HG02571 (cell line): Measurements from ENCODE around the gene RNASE13.

ENCODE experiments used
- ATAC-seq: cut with Tn5 transposase; IDR thresholded peaks from one replicate; pipeline ENCODE4 v1.9.1; 2021; ENCODE audit warnings: mild to moderate bottlenecking, moderate library complexity; ENCODE audit not compliant: unreplicated experiment

Gene RNASE13

DNA sequence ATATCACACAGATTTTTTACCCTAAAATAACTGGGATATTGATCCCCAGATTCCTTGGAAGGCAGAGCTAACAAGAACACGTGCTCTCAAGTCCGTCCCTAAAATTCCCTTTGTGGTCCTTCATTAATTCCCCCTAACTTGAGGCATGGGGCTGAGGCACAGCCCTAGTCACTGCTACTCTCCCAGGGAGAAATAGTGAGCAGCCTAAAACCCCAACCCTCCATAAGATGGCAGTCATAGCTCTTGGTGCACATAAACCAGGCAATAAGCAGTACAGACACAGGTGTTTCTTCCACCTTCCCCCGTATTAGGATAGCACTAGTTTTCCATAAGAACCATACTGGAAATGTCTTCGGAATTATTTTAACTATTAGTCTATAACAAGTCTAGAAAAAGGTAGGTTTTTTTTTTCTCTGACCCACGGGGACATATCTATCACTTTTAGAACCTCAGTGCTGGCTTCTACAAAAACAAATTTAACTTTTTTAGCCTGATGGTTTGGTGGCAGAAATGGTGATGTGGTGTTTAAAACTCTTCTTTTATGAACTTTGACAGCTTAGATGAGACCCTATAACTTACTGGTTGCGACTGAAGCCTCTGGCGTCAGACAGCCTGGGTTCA lies 32.4 kb upstream of the RNASE13 start:
- ATAC-seq, result no peak

DNA sequence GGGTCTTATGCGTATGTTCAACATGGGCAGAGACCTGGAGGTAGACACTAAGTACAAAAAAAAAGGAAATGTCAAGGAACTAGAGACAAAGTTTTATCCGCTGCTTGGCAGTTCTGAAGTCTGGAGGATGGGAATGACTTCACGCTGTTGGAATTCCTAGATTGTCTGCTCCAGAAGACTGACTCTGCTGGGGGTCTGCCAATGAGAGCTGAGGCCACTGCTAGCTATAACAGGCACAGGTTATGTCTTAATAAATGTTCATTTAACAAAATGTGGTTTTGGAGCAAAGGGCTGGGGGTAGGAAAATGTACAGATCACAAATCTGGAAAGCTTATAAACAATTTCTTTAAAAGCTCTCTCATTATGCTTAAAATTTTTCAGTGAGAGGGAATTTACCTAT lies 28.9 kb upstream of the RNASE13 start:
- ATAC-seq, result no peak

DNA sequence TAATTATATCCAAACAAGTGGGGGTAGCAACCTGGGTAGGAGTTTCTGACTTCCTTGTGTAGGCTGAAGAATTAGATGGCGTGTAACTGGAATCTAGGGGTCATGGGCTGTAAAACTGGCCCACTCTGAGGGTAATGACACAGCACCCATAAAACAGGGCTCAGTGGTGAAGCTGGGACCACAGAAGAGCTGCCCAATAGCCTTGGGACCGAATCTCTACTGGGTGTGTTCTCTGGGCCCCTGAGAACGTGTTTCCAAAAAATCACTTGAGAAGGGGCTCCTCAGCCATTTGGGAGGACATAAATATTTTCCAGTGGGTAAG lies 26.7 kb upstream of the RNASE13 start:
- no peak for ATAC-seq

DNA sequence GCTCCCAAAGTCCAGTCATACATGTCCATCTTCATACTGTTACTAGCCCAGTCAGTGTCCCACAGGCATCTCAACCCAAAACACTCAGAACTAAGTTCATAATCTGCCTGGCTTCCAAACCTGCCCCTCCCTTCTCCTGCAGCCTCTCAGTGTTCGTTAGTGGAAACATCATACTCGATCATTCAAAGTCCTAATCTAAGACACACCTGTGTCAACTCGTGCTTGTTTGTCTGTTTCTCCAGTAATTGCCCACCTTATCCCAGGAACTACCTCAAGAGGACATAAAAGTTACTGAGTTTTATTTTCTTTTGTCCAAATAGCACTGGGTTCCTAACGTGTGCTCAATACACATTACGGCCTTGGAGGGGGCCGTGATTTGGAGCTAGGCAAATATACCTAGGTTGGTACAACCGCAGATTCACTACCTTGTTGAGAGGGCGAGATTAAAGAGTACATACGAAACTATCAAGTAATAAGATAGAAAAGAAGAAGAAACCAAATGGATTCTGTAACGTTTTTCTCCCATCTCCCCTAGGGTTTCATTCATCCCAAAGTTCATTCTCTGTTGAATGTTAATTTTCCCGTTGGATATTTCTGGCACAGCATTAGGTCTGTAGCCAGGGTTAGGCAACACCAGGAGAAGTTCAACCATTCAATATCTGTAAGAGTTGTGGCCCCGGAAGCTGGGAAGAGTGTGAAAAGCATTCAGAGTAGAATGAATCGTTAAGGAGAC lies 26.2 kb upstream of the RNASE13 start:
- no peak for ATAC-seq

DNA sequence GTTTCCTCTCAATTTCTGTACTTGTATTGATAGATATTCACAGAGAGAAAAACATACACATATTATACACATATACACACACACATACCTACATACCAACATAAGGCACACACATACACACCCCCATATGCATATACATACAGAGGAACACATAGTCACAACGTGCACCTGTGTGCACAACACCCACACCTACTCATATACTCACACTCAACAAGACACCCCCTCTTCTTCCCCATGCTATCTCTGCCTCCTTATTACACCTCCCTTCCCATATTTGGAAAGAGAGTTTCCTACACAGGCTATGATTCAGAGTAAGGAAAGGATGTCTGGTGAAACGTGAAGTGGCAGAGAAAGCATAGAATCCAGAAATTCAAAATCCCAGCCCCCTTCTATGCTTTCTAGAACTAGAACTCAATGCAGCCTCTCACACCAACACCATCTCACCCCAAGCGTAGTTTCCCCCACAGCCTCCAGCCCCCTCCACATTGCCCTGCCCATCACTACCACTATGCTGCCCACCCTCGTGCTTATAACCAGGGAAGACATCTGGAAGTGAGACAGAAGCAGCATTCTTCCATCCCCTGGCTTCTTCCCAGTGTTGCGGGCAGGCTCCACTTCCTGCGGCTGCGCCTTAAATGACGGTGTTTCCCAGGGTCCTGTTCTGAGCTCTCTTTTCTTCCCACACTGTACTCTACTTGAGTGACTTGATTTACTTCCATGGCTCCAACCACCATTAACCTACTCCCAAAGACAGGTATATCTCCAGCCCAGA lies 25.4 kb upstream of the RNASE13 start:
- ATAC-seq, result no peak

DNA sequence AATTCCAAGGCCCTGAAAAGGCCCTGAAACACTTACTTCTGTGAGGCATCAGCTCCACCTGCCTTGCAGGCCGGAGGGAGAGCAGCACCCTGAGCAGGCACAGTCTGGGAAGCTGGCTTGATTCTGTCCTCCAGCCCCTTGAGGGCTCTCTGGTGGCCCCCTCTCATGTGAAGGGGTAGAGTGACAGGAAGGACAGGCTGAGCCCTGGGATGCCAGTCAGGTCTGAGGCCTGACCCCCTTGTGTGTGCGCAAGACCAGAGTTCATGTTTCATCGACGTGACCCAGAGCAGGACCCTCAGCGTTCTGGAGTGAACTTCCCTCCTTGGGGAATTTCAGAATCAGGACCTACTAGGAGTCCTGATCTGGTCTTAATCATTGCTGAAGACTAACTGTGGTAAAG lies 24.3 kb upstream of the RNASE13 start:
- ATAC-seq, result no peak

DNA sequence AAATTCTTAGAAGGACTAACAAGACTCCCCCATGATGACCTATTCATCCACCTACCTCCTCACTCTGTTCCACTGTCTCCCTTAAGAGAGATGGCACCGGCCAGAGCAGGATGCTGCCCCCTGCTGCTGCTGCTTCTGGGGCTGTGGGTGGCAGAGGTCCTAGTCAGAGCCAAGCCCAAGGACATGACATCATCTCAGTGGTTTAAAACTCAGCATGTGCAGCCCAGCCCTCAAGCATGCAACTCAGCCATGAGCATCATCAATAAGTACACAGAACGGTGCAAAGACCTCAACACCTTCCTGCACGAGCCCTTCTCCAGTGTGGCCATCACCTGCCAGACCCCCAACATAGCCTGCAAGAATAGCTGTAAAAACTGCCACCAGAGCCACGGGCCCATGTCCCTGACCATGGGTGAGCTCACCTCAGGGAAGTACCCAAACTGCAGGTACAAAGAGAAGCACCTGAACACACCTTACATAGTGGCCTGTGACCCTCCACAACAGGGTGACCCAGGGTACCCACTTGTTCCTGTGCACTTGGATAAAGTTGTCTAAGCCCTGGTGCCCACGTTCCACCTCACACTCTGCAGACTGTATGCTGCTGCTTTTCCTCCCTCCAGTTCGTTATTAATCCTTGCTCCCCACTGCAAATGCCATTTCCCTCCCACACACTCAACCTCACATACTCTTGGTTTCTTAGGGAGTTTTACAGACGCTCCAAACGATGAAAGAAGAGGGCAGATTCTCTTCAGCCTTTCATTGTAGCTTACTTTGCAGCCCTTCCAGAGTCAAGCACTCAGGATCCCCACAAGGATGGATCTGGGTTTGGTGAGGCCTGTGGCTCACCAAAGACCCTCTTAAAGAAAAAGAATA lies 23.4 kb upstream of the RNASE13 start, which contains the start of gene RNASE8:
RNASE8 (plus strand) TSS at position 20 of the 873 bp plus-strand sequence; CDS start at position 91, 71 bp downstream.
- no peak for ATAC-seq

DNA sequence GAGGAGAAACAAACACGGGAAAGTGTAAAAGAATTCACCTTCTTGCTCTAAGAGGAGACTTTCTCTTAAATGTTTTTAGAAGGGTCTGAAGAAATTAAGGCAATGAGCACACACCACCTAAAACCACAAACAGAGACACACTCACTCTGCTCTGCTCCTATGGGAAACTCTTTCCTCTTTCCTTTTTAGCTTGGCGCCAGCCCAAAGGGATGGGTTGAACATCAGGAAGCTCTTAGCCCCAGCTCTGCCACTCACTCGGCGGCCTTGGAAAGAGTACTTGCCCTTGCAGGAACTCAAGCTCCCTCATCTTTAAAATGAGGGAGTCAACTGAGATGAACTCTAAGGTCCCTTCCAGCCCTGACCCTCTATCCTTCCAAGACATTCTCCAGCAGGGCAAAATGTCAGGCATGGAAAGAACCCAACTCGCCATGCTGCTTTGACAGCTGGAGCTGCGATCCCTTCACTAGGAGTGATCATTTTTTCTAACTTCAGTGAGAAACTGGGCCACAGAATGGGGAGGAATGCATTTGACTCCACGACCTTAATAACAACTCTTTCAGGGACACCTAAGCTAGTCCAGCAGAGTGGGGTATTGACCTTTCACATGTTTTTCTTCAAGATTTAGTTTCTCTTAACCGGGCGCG lies 22.0 kb upstream of the RNASE13 start:
- ATAC-seq, result no peak

DNA sequence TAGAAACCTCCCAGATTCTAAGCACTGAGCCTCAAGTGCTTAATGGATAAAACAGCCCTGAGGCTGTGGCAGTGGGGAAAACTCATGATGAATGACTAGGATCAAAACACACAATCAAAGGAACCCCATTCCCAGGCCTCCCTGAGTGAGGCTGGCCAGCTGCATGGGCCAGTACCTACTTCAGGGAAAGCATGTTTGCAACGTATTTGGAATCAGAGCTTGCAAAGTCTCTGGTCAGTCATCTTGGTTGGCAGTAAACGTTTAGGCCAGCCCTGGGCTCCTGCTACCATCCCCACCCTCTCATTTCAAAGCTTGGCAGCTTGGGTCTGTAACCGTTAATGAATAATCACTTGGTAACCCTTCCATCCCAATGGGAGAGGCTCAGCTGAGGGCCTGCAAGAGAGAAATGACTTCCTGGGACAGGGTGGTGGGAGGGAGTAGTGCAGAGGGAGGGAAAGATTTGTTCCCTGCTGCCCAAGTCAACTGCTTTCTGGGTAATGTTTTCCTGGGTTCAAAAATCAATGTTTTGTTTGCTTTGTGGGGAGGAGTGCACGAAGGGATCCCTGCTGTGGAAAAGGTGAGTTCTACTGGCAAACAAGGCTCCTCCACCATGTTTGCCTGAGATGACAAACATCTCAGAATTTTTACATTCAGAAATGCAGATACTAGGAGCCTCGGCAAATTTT lies 21.0 kb upstream of the RNASE13 start:
- no peak for ATAC-seq

DNA sequence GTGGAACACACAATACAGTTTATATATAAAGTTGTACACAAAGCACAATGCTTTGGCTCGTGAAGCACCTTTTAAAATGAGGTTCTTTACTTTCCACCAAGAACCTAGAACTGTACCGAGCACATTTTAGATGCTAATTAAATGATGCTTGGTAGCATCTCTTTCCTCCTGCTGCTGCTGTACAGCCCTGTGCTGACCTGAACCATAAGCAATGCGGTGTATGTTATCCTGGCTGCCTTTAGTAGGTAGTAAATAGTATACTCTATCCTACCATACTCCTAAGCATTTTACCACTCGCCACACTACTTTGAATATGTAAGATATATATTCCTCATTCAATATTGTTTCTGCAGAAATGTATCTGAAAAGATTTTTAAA lies 20.1 kb upstream of the RNASE13 start:
- no peak for ATAC-seq

DNA sequence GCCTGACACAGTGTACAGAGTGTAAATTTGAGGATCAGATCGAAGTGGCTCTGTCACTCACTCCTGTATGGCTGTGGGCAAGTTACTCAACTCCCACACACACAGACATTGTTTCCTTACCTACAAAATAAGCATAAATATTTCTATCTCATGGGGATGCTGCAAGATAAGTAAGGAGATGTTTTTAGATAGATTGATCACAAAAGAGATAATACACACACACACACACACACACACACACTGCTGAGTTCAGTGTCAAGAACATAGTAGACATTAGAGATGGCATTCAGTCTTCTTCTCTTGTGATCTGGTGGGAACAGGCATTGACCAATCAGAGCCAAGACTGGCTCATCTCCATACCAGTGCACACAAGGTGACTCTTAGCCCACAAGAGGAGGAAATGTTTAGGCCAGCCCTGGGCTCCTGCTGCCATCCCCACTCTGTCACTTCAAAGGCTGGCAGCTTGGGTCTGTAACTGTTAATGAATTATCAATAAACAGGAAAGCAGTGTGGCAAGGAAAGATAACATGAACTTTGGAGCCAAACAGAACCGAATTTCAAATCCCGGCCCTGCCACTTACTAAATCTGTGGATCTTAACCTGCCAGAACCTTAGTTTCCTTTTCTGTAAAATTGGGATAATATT lies 19.6 kb upstream of the RNASE13 start:
- no peak for ATAC-seq

DNA sequence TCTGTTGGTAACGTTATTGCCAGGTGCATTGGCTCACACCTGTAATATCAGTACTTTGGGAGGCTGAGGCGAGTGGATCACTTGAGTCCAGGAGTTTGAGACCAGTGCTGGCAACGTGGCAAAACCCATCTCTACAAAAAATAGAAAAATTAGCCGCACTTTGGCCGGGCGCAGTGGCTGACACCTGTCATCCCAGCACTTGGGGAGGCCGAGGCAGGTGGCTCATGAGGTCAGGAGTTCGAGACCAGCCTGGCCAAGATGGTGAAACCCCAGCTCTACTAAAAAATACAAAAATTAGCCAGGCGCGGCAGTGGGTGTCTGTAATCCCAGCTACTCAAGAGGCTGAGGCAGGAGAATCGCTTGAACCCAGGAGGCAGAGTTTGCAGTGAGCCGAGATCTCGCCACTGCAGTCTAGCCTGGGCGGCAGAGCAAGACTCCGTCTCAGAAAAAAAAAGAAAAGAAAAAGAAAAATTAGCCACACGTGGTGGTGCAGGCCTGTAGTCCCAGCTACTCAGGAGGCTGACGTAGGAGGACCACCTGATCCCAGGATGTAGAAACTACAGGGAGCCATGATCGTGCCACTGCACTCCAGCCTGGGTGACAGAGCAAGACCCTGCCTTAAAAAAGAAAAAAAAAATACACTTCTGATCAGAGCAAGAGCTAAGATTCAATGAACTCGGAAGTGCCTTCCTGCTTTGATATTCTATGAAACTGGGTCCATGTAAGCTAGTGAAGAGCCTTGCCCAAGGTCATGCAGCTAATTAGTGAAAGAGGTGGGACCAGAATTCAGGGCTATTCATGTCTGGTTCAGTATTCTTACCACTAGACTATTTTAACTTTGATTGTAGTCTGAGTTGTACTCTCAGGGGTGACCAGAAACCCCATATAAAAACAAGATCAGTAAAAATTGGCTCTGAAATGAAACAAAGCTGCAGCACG lies 18.8 kb upstream of the RNASE13 start:
- ATAC-seq, result no peak

DNA sequence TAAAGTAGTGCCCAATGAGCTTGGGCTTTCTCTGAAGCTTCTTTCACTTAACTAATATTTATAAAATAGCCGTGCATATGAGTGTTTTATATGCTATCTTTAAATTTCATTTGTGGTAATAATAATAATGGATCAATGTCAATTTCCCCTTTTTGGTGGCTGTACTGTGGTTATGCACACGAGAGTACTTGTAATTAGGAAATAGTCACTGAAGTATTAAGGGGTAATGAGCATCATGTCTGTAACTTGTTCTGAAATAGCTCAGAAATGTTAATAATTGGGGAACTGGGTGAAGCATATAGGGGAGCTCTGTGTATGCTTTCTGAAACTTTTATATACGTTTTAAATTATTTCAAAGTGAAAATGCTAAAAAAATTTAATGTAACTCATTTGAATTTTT lies 16.0 kb upstream of the RNASE13 start:
- ATAC-seq, result no peak

DNA sequence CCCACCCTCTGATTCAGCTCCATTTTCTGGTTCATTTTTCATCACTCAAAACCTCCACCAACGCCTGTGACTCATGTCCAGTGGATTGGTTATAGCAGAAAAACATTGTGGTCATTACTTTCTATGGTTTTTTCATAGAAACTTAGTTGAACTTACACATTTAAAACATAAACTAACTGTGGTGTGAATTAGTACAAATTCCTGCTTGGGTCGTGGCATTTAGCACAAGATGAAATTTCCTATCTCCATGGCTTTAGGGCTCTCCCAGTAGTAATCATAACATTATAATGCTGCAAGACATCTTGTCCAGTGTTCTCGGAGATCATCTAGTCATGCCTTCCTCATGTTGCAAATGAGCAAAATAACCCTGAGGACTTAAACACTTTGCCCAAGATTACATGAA lies 14.7 kb upstream of the RNASE13 start:
- ATAC-seq, result no peak

DNA sequence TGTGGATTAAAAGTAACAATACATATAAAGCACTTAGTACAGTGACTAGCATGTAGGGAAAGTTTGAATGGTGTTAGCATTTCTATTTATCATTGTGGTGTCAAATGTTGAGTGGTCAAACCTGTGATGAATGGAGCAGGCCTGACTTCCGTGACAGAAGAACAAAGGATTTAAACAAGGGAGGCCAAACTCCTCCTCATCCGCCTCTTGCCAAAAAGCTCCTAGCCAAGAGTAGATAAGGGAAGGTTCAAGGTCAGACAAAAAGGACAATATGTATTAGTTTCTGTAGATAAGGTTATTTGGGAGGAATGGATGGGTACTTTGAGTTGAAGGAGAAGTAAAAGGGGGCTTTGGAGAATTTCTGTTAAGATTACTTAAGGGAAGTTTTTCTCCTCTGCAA lies 14.0 kb upstream of the RNASE13 start:
- no peak for ATAC-seq

DNA sequence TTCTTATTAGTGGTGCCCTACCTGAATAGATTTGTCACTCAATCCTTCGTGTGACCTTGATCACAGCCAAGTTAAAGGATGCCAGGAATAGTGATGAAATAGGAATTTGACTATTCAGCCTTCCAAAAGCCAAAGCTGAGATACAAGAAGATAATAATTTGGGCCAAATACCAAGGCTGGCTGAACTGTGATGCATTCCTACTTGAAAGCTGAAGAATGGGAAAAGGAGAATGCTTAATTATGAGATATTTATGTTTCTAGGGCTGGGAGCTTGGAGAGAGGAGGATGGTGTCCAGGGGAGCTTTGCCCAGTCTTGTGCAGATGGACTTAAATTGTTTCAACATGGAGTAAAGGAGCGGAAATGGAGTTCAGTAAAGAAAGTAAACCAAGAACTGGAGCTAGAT lies 12.8 kb upstream of the RNASE13 start:
- no peak for ATAC-seq

DNA sequence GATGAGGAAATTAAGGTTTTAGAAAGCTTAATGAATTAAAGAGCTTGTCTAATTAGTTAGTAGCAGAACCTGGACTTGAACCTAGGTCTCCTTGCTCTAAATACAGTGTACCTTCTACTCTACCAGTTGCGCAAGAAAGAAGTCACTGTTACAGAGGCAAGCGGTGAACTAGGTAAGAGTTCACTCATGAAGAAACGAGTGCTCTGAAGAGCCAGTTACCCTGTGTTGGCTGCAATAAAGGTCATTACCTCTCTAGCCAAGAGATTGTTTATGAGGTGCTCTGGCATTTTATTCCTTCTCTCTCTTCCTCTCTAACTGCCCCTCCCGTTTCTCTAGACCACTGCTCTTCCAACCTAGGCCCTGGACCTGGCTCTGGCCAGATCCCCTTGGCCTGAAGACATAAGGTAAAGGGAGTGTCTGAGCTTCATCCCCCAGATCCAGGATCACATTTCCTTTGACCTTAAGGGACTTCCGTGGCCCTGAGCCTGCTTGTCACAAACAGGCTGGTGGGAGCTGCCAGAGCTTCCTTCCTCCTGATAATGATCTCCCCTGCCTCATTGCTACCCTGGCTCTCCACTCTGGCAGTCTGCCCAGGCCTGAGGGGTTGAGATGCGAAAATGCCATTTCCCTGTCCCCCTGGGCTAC lies 9.5 kb upstream of the RNASE13 start:
- ATAC-seq, result no peak

DNA sequence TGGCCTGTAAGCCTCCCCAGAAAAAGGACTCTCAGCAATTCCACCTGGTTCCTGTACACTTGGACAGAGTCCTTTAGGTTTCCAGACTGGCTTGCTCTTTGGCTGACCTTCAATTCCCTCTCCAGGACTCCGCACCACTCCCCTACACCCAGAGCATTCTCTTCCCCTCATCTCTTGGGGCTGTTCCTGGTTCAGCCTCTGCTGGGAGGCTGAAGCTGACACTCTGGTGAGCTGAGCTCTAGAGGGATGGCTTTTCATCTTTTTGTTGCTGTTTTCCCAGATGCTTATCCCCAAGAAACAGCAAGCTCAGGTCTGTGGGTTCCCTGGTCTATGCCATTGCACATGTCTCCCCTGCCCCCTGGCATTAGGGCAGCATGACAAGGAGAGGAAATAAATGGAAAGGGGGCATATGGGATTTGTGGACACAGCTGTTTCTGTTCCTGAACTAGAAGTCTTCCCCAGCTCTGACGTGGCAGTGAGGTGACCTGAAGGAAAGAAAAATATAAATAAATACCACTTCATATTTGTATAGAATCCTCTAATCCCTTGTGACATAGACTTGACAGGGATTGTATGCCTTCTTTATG lies 8.9 kb upstream of the RNASE13 start:
- ATAC-seq, result no peak
